HG02938 (cell line): ENCODE measurements around the gene EFCC1.
"Not testable (repeated sequence)": the region's sequence is repeated elsewhere in the genome, so short reads cannot be mapped to it uniquely, and the experiment has no call there.

Experiments
- ATAC-seq: cut with Tn5 transposase; IDR thresholded peaks from one replicate; pipeline ENCODE4 v1.9.1; 2021; ENCODE audit warnings: mild to moderate bottlenecking, moderate library complexity; ENCODE audit not compliant: unreplicated experiment

Gene EFCC1

DNA sequence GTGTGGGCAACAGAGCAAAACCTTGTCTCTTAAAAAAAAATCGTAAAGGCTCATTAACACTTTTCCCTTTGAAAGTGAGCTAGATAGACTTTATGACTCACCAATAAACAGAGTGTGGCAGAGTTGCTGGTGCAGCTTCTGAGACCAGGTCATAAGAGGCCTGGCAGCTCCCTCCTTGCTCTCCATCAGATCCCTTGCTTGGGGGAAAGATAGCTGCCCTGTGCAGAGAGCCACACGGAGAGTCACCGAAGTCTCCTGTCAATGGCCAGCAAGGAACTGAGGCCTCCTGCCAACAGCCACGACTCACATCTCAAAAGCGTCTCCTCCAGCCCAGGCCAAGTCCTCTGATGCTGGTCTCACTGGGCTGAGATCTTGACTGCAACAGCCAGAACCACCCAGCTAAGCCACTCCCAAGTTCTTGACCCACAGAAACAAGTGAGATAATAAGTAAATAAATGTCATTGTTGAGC is 50.8 kb downstream of the EFCC1 start:
- ATAC-seq = no peak

DNA sequence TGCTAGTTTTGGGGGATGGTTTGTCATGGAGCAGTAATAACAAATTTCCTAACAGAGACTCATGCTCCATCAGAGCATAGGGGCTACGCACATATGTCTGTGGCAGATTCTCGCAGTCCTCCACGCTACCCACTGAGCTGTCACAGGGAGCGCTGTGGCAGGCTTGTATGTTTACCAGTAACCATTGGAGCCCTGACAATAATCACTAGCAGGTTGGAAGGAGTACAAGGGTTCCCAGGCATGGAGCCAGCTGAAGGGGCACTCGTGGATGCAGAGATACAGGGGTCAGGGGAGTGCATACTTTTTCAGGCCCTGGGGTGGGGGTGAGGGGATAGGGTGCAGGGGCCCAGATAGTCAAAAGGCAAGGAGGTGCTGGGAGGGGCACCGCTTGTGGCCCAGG is 51.6 kb downstream of the EFCC1 start:
- ATAC-seq = no peak

- no peak for ATAC-seq
Measured at GRCh38 chr3:129054605-129055104, 53.6 kb downstream of the EFCC1 start.

DNA sequence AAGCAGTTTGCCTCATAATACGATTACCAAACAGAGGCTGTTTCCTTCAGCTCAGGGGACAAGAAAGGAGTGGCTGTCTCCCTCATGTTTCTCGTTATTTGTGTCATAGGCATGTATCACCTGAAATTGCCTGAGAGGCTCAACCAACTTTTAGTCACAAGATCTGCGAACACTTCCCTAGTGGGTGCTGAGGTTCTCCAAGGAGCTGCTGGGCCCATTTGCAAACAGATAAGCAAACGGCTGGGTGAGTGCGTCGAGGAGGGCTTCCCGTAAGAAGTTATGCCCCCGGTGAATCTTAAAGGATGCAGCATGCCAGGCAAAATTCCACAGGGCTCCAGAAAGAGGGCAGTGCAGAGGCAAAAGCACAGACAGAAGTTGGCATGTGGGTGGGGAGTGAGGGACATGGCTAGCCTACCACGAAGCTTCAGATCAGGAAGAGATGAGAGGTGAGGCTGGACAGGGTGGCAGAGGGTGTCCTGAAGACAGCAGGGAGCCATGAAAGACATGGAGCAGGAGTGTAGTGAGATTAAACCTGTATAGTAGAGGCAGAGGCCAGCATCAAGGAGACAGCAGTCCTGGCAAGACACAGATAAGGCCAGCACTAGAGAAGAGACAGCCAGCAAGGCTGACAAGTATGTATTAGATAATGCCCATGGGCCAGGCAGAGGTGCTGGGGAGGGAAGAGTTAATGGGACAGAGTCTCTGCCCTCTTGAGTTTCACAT is 55.5 kb downstream of the EFCC1 start:
- ATAC-seq = no peak

GRCh38 chr3:129057249-129057648 is 56.1 kb downstream of the EFCC1 start:
- ATAC-seq = no peak

- no peak for ATAC-seq
Measured at GRCh38 chr3:129058441-129059200, 57.5 kb downstream of the EFCC1 start.

DNA sequence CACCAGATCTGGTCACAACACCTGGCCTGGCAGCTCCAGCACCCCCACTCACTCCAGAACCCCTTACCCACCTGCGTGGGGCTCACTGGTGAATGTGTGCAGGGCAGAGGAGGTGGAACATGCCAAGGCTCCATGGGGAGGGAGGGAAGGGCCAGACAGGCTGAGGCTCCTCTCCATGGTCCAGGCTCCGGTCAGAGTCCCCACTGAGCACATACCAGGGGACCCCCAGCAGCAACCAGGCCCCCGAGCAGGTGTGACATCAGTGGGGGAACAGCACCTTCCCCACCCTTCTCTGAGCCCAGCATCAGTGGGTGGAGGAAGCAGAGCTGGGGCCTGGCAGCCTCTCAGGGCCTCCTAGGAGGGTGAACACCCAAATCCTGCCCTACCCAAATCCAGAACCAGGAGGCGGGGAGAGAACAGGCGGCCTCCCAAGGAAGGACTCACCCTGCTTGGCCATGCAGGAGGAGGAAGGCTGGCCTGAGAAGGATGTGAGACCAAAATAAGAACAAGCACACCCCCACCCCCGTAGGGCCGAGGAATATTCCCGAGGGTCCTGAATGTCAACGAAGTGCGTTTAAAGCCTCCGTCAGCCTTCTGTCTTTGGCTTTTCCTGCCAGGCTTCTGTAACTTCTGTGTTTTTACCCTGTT is 58.3 kb downstream of the EFCC1 start:
- no peak for ATAC-seq

DNA sequence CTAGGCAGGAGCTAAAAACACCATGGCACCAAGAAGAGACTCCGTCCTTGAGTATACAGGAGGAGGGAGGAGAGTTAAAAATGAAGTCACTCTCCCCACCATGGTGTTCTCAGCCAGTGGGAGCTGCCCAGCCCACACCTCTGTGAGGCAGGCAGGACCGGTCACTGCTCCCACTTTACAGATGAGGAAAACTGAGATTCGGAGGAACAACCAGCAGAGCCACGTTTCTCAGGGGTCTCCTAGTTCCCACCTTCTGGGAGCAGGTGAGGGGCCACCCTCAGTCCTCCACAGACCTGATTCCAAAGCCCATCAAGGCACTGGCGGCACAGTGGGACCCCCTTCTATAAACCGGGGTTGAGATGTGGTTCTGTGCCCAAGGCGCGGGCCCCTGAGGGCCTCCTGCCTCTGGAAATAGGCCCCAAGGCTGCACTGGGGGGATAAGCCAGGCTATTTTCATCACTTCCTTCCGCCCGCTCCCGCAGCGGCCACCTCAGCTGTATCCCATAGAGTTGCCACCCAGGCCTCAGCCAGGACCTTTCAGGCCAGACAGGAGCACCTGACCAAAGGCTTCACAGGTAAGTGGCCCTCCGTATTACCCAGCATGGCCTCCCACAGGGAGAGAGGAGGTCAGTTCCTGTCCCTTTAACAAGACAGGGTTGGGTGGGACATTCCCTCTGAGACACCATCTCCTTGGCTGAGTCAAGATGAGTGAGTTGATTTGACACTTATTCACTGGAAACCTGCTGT is 59.3 kb downstream of the EFCC1 start, which contains the start of gene GP9:
GP9 (plus strand) TSS at position 504 of the 747 bp plus-strand sequence. CDS start 961 bp downstream, outside the sequence.
- ATAC-seq = no peak

GRCh38 chr3:129061023-129061887 is 60.2 kb downstream of the EFCC1 start:
- ATAC-seq = no peak

GRCh38 chr3:129061888-129062834 is 61.1 kb downstream of the EFCC1 start:
- ATAC-seq = no peak

GRCh38 chr3:129063091-129063640 is 62.1 kb downstream of the EFCC1 start:
- no peak for ATAC-seq

DNA sequence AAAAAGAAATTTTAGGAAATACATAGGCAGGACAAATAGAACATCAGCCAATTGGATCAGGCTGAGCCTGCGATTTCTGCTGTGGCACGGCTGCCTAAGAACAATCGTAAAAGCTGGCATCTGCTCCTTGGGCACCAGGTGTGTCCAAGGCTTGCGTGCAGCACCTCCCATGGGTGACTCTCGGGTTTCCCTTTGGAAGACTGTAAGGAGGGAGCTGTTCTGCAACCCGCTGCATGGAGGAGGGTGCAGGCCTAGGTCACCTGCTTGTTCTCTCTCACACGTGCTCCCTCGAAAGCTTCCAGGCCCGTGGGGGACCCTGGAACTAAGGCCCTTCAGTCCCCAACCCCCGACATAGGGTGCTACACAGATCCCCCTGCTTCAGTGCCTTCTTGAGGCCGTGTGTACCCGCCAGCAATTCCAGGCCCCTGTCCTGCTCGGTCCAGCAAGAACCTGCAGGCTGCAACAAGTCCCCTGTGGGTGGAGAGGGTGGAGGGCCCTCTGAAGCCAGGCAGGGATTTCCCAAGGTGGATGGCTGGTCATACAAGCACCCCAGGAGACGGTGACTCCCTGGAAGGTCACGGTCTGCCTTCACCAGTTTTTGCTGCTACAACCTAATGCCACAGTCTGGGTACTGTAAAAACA is 62.9 kb downstream of the EFCC1 start:
- ATAC-seq = no peak

DNA sequence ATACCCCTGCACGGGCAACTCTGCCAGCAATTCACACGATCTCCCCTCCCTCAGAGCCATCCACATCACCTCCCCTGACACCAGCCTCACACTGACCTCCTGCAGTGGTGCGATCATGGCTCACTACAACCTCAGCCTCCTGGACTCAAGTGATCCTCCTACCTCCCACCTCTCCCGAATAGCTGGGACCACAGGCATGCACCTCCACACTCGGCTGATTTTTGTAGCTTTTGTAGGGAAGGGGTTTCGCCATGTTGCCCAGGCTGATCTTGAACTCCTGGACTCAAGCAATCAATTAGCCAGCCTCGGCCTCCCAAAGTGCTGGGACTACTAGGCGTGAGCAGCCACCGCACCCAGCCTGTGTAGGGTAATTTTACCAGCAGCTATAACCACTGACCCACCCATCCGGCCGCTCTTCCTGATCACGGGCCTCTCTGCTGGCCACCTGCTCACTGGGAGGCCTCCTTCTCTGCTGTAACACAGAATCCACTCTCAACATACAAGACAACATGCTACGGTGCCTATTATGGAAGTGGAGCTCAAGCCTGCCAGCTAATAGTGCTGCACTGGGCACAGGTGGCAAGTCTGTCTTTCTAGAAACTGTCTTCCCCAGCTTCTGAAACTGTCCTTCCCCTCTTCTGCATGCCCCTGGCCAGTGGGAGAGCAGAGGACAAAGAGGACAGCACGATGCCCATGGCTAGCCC is 64.1 kb downstream of the EFCC1 start:
- no peak for ATAC-seq

GRCh38 chr3:129065720-129066073 is 64.6 kb downstream of the EFCC1 start:
- ATAC-seq = no peak

- not testable (repeated sequence) for ATAC-seq
Measured at GRCh38 chr3:129067719-129068118, 66.6 kb downstream of the EFCC1 start.

DNA sequence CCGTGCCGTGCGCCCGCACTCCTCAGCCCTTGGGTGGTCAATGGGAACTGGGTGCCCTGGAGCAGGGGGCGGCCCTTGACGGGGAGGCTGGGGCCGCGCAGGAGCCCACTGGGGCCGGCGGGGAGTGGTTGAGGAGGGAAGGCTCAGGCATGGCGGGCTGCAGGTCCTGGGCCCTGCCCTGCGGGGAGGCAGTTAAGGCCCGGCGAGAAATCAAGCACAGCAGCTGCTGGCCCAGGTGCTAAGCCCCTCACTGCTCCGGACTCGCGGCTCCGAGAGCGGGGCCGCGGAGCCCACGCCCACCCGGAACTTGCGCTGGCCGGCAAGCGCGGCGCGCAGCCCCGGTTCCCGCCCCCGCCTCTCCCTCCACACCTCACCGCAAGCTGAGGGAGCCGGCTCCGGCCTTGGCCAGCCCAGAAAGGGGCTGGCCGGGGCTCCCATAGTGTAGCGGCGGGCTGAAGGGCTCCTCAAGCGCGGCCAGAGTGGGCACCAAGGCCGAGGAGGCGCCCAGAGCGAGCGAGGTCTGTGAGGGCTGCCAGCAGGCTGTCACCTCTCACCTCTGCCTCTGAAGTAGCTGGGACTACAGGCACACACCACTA is 67.3 kb downstream of the EFCC1 start:
- no peak for ATAC-seq
